GM12872 (cell line): ENCODE results near the gene HDAC8.

Source experiments
- CTCF ChIP-seq: IDR thresholded peaks from 3 replicates; pipeline ENCODE4 v1.5.1; 2011; ENCODE audit warnings: low read depth, mild to moderate bottlenecking, low read length, moderate library complexity; ENCODE audit not compliant: insufficient read depth

HDAC8 gene

GRCh38 chrX:72347366-72347765, 225.3 kb downstream of the HDAC8 start:
- TF ChIP-seq CTCF = no peak

GRCh38 chrX:72346302-72346949, 226.2 kb downstream of the HDAC8 start:
- TF ChIP-seq CTCF = no peak

- no peak for TF ChIP-seq CTCF
These were observed 232.0 kb downstream of the HDAC8 start for GRCh38 chrX:72340626-72341025.

GRCh38 chrX:72340041-72340440, 232.6 kb downstream of the HDAC8 start:
- TF ChIP-seq CTCF = no peak

GRCh38 chrX:72330131-72330530, 242.5 kb downstream of the HDAC8 start:
- no peak for TF ChIP-seq CTCF

- TF ChIP-seq CTCF = no peak
These were observed 245.9 kb downstream of the HDAC8 start for GRCh38 chrX:72326605-72327300.

GRCh38 chrX:72317139-72317538, 255.5 kb downstream of the HDAC8 start:
- TF ChIP-seq CTCF = no peak
